DMS53 treated with DMSO at 0.1 percent for 48 hours (cell line): ENCODE measurements around the gene PRKAG2.

Experiments
- DNase-seq: peaks from one replicate; lab custom pipeline; 2025; ENCODE audit not compliant: unreplicated experiment; lab: John Stamatoyannopoulos, UW

PRKAG2 gene

GRCh38 chr7:151732292-151732691, 144.6 kb downstream of the PRKAG2 start:
- no peak for DNase-seq

- no peak for DNase-seq
Measured at GRCh38 chr7:151731022-151731441, 145.9 kb downstream of the PRKAG2 start.

GRCh38 chr7:151730591-151730990, 146.3 kb downstream of the PRKAG2 start:
- no peak for DNase-seq

GRCh38 chr7:151729521-151729921, 147.4 kb downstream of the PRKAG2 start:
- no peak for DNase-seq

GRCh38 chr7:151728746-151729145, 148.2 kb downstream of the PRKAG2 start:
- DNase-seq = no peak

GRCh38 chr7:151728286-151728660, 148.6 kb downstream of the PRKAG2 start:
- no peak for DNase-seq

- DNase-seq = no peak
Measured at GRCh38 chr7:151727579-151728285, 149.2 kb downstream of the PRKAG2 start.

- DNase-seq = no peak
Measured at GRCh38 chr7:151726652-151727578, 150.0 kb downstream of the PRKAG2 start.

- DNase-seq = peak; percentile 77
Measured at GRCh38 chr7:151725844-151726651, 150.9 kb downstream of the PRKAG2 start.

GRCh38 chr7:151724920-151725584, 151.9 kb downstream of the PRKAG2 start:
- DNase-seq = no peak

- no peak for DNase-seq
Measured at GRCh38 chr7:151724250-151724915, 152.5 kb downstream of the PRKAG2 start.

- DNase-seq = no peak
Measured at GRCh38 chr7:151723321-151723720, 153.6 kb downstream of the PRKAG2 start.

GRCh38 chr7:151722533-151722932, 154.4 kb downstream of the PRKAG2 start:
- no peak for DNase-seq

- DNase-seq = no peak
Measured at GRCh38 chr7:151721694-151722093, 155.2 kb downstream of the PRKAG2 start.

GRCh38 chr7:151721236-151721635, 155.7 kb downstream of the PRKAG2 start:
- DNase-seq = no peak

- no peak for DNase-seq
Measured at GRCh38 chr7:151720280-151720679, 156.6 kb downstream of the PRKAG2 start.

GRCh38 chr7:151719897-151720242, 157.0 kb downstream of the PRKAG2 start:
- no peak for DNase-seq

- no peak for DNase-seq
Measured at GRCh38 chr7:151719031-151719896, 157.7 kb downstream of the PRKAG2 start.

GRCh38 chr7:151717918-151718317, 159.0 kb downstream of the PRKAG2 start:
- no peak for DNase-seq
